Body of pancreas (tissue), 4 donors: ENCODE data around the gene PPP1R37. TPM values are rescaled to one million over a fixed set of nuclear protein-coding genes. Genes with fewer than 3 reads are reported as not detected.

ENCODE experiments used
- ATAC-seq: fragments of 150-250 bp; one replicate; pipeline ENCODE4 v1.9.1; 2016
- DNase-seq, 4 donors: peaks; one replicate each; pipeline ENCODE4 v3.0.0-alpha.2; 2019
- H3K27ac ChIP-seq, 4 donors: fragments of 200-600 bp; sonication (generic); 1 replicate in 3 of 4; 2 replicates in 1 of 4; pipeline versions ENCODE4 v1.5.1 to v1.6.1; 2016 to 2019; ENCODE audit warnings: mild to moderate bottlenecking in 1 of 4, mixed read lengths in 1 of 4, moderate library complexity in 1 of 4
- H3K27me3 ChIP-seq, 2 donors: fragments of 200-600 bp; sonication (generic); one replicate each; pipeline ENCODE4 v1.6.0; 2016; ENCODE audit warnings: mild to moderate bottlenecking in 1 of 2
- H3K36me3 ChIP-seq, 2 donors: fragments of 200-600 bp; sonication (generic); replicated peaks in 1 of 2; 2 replicates each; pipeline ENCODE4 v1.5.1; 2016; ENCODE audit warnings: low read depth in 2 of 2; ENCODE audit not compliant: insufficient read depth in 1 of 2
- H3K4me1 ChIP-seq: fragments of 200-600 bp; sonication (generic); one replicate; pipeline ENCODE4 v1.6.0; 2016
- H3K4me3 ChIP-seq, 2 donors: fragments of 200-600 bp; sonication (generic); 1 replicate in 1 of 2; 2 replicates in 1 of 2; pipeline ENCODE4 v1.5.1; 2016 to 2019
- H3K9me3 ChIP-seq, 3 donors: fragments of 200-600 bp; sonication (generic); 1 replicate in 2 of 3; 2 replicates in 1 of 3; pipeline ENCODE4 v1.5.1; 2016
- POLR2A ChIP-seq, 3 donors: fragments of 450-650 bp; IDR thresholded peaks; one replicate each; pipeline ENCODE4 v1.6.1; 2016; ENCODE audit warnings: antibody characterized with exemption in 3 of 3, mild to moderate bottlenecking in 2 of 3
- WGBS, 2 donors: methylation state at CpG; one replicate each; pipeline ENCODE4 v1.1.5; 2017; 5-methylcytosine and 5-hydroxymethylcytosine counted together
- intact Hi-C: fragments of 100-400 bp; cut with DNase I; formaldehyde crosslinking; loops from one replicate; pipeline ENCODE4 v1.15.1; 2023
- total RNA-seq, 2 donors: library from RNA; depleted of rRNA; stranded (reverse); fragments of >200 nt; gene quantifications; one replicate each; pipeline ENCODE4 v1.1.0, GENCODE V29; 2016
- TF ChIP-seq, protein P1 (sequence below), 7 experiments: fragments of 450-650 bp in 4 of 7; fragments of 200-600 bp in 3 of 7; sonication (generic) in 3 of 7; IDR thresholded peaks; one replicate each; pipeline ENCODE4 v1.5.1; 2016 to 2019; ENCODE audit warnings: antibody characterized with exemption in 7 of 7

PPP1R37 gene
- total RNA-seq, 2 donors from 2014 or later = 16.6 to 49.8 TPM

DNA sequence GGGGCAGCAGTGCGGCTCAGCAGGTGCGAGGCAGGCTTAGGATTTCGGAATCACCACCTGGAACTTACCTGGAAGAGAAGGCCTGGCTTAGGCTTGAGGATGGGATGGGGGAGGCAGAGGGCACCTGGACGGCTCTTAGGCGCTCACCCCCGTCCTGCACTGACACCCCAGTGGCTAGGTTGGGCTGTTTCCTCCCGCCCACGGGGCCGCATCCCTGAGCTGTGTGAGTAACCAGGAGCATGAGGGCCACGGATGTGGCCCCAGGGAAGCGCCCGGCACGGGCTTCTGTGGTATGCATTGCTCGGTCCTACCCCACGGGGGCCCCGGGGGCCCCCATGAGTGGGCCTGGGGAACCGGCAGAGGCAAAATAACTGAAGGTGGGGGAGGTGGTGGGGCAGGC, 70.2 kb downstream of the PPP1R37 start:
- H3K36me3 ChIP-seq = no peaks in the 10 kb centered on the region
- intact Hi-C loops = no loop called here
- ATAC-seq (no peak), DNase-seq (no peak)
- no peaks in the 10 kb centered on the region for H3K27me3 ChIP-seq
- no peak overlapping the region for H3K4me3 ChIP-seq
- no peak overlapping the region for H3K27ac ChIP-seq
- 84% methylated on average over 17 of the region's 17 CpGs; no CpG with 5 or more reads in 1 of the 2 donors for WGBS, 2 donors
- H3K9me3 ChIP-seq = no peaks in the 10 kb centered on the region
- peaks cover 15% of the 10 kb centered on the region for H3K4me1 ChIP-seq
- TF ChIP-seq POLR2A (IDR thresholded peaks at IDR 0.05) = no peak
- TF ChIP-seq, protein P1, sequence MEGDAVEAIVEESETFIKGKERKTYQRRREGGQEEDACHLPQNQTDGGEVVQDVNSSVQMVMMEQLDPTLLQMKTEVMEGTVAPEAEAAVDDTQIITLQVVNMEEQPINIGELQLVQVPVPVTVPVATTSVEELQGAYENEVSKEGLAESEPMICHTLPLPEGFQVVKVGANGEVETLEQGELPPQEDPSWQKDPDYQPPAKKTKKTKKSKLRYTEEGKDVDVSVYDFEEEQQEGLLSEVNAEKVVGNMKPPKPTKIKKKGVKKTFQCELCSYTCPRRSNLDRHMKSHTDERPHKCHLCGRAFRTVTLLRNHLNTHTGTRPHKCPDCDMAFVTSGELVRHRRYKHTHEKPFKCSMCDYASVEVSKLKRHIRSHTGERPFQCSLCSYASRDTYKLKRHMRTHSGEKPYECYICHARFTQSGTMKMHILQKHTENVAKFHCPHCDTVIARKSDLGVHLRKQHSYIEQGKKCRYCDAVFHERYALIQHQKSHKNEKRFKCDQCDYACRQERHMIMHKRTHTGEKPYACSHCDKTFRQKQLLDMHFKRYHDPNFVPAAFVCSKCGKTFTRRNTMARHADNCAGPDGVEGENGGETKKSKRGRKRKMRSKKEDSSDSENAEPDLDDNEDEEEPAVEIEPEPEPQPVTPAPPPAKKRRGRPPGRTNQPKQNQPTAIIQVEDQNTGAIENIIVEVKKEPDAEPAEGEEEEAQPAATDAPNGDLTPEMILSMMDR (IDR thresholded peaks at IDR 0.05) = no peak

DNA sequence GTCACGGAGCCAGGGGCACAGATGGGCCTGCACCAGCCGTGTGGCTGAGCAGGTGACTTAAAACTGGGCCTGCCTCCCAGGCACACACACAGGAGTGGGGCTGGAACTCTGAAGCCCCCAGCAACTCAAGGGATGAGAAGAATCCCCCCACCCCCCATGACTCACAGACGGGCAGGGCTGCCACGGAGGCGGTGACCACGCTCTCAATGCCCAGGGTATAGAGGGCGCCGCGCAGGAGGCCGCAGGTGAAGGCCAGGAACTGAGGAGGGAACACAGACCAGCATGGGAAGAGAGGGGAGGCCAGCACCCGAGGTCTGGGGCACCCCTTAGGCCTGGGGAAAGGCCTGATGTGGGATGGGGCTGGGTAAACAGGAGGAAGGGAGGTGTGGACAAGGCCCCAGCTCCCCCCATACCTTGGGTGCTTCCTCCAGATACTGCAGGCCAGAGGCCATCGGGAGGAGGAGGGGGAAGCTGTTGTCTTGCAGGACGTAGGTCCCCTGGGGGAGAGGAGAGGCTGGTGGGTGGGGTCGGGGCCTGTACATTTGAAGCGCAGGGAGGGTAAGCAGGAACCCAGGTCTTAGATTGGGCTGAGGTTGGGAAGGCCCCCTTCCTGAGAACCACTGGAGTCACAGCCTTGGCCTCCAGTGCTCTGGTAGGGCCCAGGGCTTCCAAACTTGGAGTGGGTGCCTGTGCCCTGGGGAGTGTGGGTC, 70.9 kb downstream of the PPP1R37 start:
- Histone ChIP-seq H3K9me3 (no peaks in the 10 kb centered on the region), H3K4me1 (peaks cover 15% of the 10 kb centered on the region), H3K27ac (no peak overlapping the region), H3K4me3 (no peak overlapping the region), H3K36me3 (no peaks in the 10 kb centered on the region), H3K27me3 (no peaks in the 10 kb centered on the region)
- TF ChIP-seq POLR2A (IDR thresholded peaks at IDR 0.05) = no peak
- TF ChIP-seq, protein P1 (IDR thresholded peaks at IDR 0.05) = no peak
- 70 to 78% methylated on average over 13 to 15 of the region's 15 CpGs for WGBS, 2 donors
- DNase-seq (no peak), ATAC-seq (no peak)
- intact Hi-C loops = no loop called here

DNA sequence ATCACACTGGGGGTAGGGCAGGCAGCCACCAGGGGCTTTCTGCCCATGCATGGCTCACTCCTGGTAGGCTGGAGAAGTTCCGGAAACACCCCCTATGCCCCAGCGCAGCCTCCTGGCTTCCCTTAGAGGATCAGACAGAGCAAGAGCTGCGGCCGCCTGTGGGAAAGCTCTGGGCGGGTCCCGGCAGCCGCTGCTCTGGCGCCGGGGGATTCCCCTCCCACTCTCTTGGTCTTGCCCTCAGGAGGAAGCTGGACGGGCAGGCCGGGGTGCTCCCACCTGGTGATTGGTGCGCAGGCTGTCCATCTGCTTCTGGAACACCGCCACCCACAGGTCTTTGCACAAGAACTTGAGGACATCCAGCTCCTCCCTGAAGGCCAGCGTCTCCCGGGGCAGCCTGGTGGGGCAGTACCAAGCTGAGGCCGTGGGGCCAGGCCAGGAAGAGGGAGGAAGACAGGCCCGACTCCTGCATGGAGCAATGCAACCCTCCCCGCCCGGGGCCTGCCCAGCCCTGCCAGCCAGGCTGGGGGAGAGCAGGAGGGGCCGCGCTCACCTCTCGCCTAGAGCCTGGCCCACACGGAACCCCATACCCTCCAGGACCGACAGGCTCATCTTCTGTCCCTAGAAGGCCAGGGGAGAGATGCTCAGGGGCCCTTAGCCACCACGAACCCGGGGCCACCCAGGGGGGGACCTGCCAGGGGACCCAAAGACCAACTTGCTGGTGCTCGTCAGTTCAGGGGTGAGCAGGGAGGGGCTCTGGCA, 71.8 kb downstream of the PPP1R37 start:
- Histone ChIP-seq H3K4me3 (no peak overlapping the region), H3K9me3 (no peaks in the 10 kb centered on the region), H3K27me3 (no peaks in the 10 kb centered on the region), H3K36me3 (no peaks in the 10 kb centered on the region), H3K4me1 (peaks cover 15% of the 10 kb centered on the region), H3K27ac (no peak overlapping the region)
- no peak for TF ChIP-seq POLR2A (IDR thresholded peaks at IDR 0.05)
- TF ChIP-seq, protein P1 (IDR thresholded peaks at IDR 0.05) = no peak
- intact Hi-C loops = no loop called here
- peak; percentile 34 to 59 (median 55) for DNase-seq
- ATAC-seq = peak; percentile 27
- WGBS, 2 donors = 32 to 100% methylated on average over 1 to 25 of the region's 27 CpGs

DNA sequence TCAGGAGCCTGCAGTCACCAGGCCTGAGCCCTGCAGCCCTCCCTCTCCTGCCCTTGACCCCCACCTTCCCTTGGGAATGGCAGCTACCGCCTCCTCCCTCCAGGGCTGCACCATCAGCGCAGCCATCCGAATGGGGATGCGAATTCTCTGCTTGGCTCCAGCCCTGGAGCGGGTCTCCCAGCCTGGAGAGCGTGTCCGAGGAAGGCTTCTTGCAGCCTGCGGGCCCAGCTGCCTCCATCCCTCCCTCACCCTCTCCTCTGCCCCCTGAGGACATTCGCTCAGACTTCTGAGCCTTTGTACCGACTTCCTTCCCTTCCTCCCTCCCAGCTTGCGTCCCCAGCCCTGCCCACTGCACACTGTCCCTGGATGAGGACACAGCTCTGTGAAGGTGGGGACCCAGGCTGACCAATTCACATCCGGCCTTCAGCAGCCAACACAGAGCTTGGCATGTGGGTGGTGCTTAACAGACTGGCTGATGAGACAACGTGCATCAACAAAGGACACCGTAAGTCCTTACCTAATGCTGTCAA, 73.8 kb downstream of the PPP1R37 start:
- DNase-seq (no peak), ATAC-seq (no peak)
- no peak overlapping the region for H3K27ac ChIP-seq
- TF ChIP-seq POLR2A (IDR thresholded peaks at IDR 0.05) = no peak
- TF ChIP-seq, protein P1 (IDR thresholded peaks at IDR 0.05) = no peak
- peaks cover 4% of the 10 kb centered on the region for H3K4me1 ChIP-seq
- H3K4me3 ChIP-seq = no peak overlapping the region
- intact Hi-C loops = no loop called here
- no peaks in the 10 kb centered on the region for H3K27me3 ChIP-seq
- no peaks in the 10 kb centered on the region for H3K36me3 ChIP-seq
- no peaks in the 10 kb centered on the region for H3K9me3 ChIP-seq
- 72 to 78% methylated on average over 13 to 14 of the region's 14 CpGs for WGBS, 2 donors
